SK-N-SH treated with all-trans-retinoic acid at 6 μM for 48 hours (cell line): Measurements from ENCODE around the gene CDC42EP1.
"Not testable (repeated sequence)": the region's sequence is repeated elsewhere in the genome, so short reads cannot be mapped to it uniquely, and the experiment has no call there.

ENCODE experiments used
- ATAC-seq: fragments of 200-7000 bp; cut with Tn5 transposase; 3 replicates; pipeline ENCODE4 v1.9.1; 2020; ENCODE audit warnings: mild to moderate bottlenecking, moderate library complexity
- ARNTL ChIP-seq: fragments of 450-650 bp; formaldehyde crosslinking; IDR thresholded peaks from 2 replicates; pipeline ENCODE4 v1.5.0; 2020; ENCODE audit warnings: low read depth, mild to moderate bottlenecking, moderate library complexity, borderline replicate concordance
- BACH2 ChIP-seq: fragments of 250-450 bp; sonication (Bioruptor Pico); IDR thresholded peaks from 2 replicates; pipeline ENCODE4 v1.9.0; 2021; ENCODE audit warnings: mild to moderate bottlenecking, borderline replicate concordance
- CREB5 ChIP-seq: fragments of 250-450 bp; sonication (Bioruptor Pico); IDR thresholded peaks from 2 replicates; pipeline ENCODE4 v1.5.1; 2020; ENCODE audit warnings: low read depth, mild to moderate bottlenecking, moderate library complexity
- GLIS3 ChIP-seq: fragments of 250-450 bp; sonication (Bioruptor Pico); IDR thresholded peaks from 2 replicates; pipeline ENCODE4 v1.5.0; 2020; ENCODE audit warnings: mild to moderate bottlenecking, moderate library complexity
- ISL1 ChIP-seq: fragments of 250-450 bp; sonication (Bioruptor Pico); IDR thresholded peaks from 2 replicates; pipeline ENCODE4 v2.1.2; 2022; ENCODE audit warnings: mild to moderate bottlenecking, moderate library complexity
- PATZ1 ChIP-seq: fragments of 250-450 bp; sonication (Bioruptor Pico); IDR thresholded peaks from 2 replicates; pipeline ENCODE4 v1.8.0; 2020; ENCODE audit warnings: mild to moderate bottlenecking, moderate library complexity, borderline replicate concordance
- POU6F1 ChIP-seq: fragments of 250-450 bp; sonication (Bioruptor Pico); IDR thresholded peaks from 2 replicates; pipeline ENCODE4 v1.8.0; 2021; ENCODE audit warnings: low read depth, mild to moderate bottlenecking, moderate library complexity, borderline replicate concordance
- RARB ChIP-seq: fragments of 250-450 bp; sonication (Bioruptor Pico); IDR thresholded peaks from 2 replicates; pipeline ENCODE4 v1.8.0; 2021; ENCODE audit warnings: mild to moderate bottlenecking, moderate library complexity
- SNAI2 ChIP-seq: fragments of 250-450 bp; sonication (Bioruptor Pico); IDR thresholded peaks from 2 replicates; pipeline ENCODE4 v1.5.0; 2020; ENCODE audit warnings: mild to moderate bottlenecking, moderate library complexity
- TOX ChIP-seq: fragments of 250-450 bp; sonication (Bioruptor Pico); IDR thresholded peaks from 2 replicates; pipeline ENCODE4 v1.8.0; 2021; ENCODE audit warnings: mild to moderate bottlenecking, moderate library complexity, borderline replicate concordance
- ZC3H10 ChIP-seq: fragments of 250-450 bp; sonication (Bioruptor Pico); IDR thresholded peaks from 2 replicates; pipeline ENCODE4 v1.5.1; 2021; ENCODE audit warnings: mild to moderate bottlenecking, moderate library complexity
- ZFP3 ChIP-seq: fragments of 250-450 bp; sonication (Bioruptor Pico); IDR thresholded peaks from 2 replicates; pipeline ENCODE4 v1.5.0; 2020; ENCODE audit warnings: mild to moderate bottlenecking, moderate library complexity
- ZFP30 ChIP-seq: fragments of 450-650 bp; formaldehyde crosslinking; IDR thresholded peaks from 2 replicates; pipeline ENCODE4 v1.5.0; 2022; ENCODE audit warnings: mild to moderate bottlenecking, moderate library complexity
- ZNF565 ChIP-seq: fragments of 450-650 bp; formaldehyde crosslinking; conservative IDR thresholded peaks from 2 replicates; pipeline ENCODE4 v1.5.0; 2020; ENCODE audit warnings: low read depth, mild to moderate bottlenecking, moderate library complexity
- ZNF70 ChIP-seq: fragments of 450-650 bp; formaldehyde crosslinking; IDR thresholded peaks from 2 replicates; pipeline ENCODE4 v1.5.0; 2020; ENCODE audit warnings: mild to moderate bottlenecking, moderate library complexity
- ZNF8 ChIP-seq: fragments of 450-650 bp; formaldehyde crosslinking; IDR thresholded peaks from 2 replicates; pipeline ENCODE4 v1.5.0; 2020; ENCODE audit warnings: mild to moderate bottlenecking, moderate library complexity
- TF ChIP-seq, protein P1 (sequence below): fragments of 250-450 bp; sonication (Bioruptor Pico); IDR thresholded peaks from 2 replicates; pipeline ENCODE4 v1.5.1; 2021; ENCODE audit warnings: mild to moderate bottlenecking, moderate library complexity
- TF ChIP-seq, protein P2 (sequence below): fragments of 250-450 bp; sonication (Bioruptor Pico); IDR thresholded peaks from 2 replicates; pipeline ENCODE4 v1.5.0; 2020; ENCODE audit warnings: mild to moderate bottlenecking, moderate library complexity

CDC42EP1 gene

GRCh38 chr22:37547251-37547741 is 13.0 kb upstream of the CDC42EP1 start (continued):
- TF ChIP-seq, protein P1, sequence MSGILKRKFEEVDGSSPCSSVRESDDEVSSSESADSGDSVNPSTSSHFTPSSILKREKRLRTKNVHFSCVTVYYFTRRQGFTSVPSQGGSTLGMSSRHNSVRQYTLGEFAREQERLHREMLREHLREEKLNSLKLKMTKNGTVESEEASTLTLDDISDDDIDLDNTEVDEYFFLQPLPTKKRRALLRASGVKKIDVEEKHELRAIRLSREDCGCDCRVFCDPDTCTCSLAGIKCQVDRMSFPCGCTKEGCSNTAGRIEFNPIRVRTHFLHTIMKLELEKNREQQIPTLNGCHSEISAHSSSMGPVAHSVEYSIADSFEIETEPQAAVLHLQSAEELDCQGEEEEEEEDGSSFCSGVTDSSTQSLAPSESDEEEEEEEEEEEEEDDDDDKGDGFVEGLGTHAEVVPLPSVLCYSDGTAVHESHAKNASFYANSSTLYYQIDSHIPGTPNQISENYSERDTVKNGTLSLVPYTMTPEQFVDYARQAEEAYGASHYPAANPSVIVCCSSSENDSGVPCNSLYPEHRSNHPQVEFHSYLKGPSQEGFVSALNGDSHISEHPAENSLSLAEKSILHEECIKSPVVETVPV (CRISPR knock-in tag) = no peak

- peak; percentile 77 for ATAC-seq
- TF ChIP-seq ZNF70 (CRISPR knock-in tag) (no peak), PATZ1 (CRISPR knock-in tag) (no peak), CREB5 (CRISPR knock-in tag) (no peak), ISL1 (CRISPR knock-in tag) (no peak), ZFP30 (CRISPR knock-in tag) (no peak), POU6F1 (CRISPR knock-in tag) (no peak), ARNTL (no peak), ZNF8 (CRISPR knock-in tag) (no peak), SNAI2 (CRISPR knock-in tag) (no peak), TOX (CRISPR knock-in tag) (no peak), RARB (no peak), GLIS3 (CRISPR knock-in tag) (no peak), ZC3H10 (CRISPR knock-in tag) (no peak), ZNF565 (CRISPR knock-in tag) (no peak), BACH2 (CRISPR knock-in tag) (no peak), ZFP3 (no peak)
- TF ChIP-seq, protein P1 (CRISPR knock-in tag) = no peak
- TF ChIP-seq, protein P2, sequence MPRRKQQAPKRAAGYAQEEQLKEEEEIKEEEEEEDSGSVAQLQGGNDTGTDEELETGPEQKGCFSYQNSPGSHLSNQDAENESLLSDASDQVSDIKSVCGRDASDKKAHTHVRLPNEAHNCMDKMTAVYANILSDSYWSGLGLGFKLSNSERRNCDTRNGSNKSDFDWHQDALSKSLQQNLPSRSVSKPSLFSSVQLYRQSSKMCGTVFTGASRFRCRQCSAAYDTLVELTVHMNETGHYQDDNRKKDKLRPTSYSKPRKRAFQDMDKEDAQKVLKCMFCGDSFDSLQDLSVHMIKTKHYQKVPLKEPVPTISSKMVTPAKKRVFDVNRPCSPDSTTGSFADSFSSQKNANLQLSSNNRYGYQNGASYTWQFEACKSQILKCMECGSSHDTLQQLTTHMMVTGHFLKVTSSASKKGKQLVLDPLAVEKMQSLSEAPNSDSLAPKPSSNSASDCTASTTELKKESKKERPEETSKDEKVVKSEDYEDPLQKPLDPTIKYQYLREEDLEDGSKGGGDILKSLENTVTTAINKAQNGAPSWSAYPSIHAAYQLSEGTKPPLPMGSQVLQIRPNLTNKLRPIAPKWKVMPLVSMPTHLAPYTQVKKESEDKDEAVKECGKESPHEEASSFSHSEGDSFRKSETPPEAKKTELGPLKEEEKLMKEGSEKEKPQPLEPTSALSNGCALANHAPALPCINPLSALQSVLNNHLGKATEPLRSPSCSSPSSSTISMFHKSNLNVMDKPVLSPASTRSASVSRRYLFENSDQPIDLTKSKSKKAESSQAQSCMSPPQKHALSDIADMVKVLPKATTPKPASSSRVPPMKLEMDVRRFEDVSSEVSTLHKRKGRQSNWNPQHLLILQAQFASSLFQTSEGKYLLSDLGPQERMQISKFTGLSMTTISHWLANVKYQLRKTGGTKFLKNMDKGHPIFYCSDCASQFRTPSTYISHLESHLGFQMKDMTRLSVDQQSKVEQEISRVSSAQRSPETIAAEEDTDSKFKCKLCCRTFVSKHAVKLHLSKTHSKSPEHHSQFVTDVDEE (CRISPR knock-in tag) = no peak
These were observed 10.6 kb upstream of the CDC42EP1 start for GRCh38 chr22:37549704-37550059.

GRCh38 chr22:37550921-37551320 is 9.4 kb upstream of the CDC42EP1 start:
- ATAC-seq = not testable (repeated sequence)

GRCh38 chr22:37551981-37552380 is 8.3 kb upstream of the CDC42EP1 start:
- no peak for ATAC-seq
- TF ChIP-seq SNAI2 (CRISPR knock-in tag) = no peak
